ENCODE results near the gene GDF10. TPM values are rescaled to one million over a fixed set of nuclear protein-coding genes. Genes with fewer than 3 reads are reported as not detected.

Gene GDF10
- total and polyA plus RNA-seq, 2 of the 8 experiments (the other 6 are each of a cell fraction or from before 2014, with no cell fraction given), result 0.19 to 0.32 TPM

DNA sequence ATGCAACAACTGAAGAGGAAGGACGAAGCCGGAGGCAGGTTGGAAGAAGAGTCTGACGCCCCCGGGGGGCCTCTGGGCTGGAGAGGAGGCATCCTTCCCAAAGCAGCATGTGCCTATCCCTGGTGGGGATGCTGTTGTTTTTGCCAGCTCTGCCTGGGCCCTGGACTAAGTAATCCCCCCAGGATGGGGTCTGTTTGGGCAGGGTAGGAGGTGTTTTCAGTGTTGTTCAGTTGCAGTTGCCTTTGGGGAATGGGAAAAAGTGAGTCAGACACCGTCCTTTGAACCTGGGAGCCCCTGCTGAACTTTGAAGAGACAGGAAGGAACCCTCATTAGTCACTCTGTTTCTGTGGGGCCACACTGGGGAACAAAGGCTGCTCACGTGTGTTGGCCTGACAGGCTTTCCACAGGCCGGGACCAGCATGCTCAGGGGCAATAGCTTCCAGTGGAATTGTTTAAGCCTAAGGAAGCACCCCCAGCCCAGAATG lies 35.2 kb upstream of the GDF10 start (continued):
- TF ChIP-seq, protein P1, sequence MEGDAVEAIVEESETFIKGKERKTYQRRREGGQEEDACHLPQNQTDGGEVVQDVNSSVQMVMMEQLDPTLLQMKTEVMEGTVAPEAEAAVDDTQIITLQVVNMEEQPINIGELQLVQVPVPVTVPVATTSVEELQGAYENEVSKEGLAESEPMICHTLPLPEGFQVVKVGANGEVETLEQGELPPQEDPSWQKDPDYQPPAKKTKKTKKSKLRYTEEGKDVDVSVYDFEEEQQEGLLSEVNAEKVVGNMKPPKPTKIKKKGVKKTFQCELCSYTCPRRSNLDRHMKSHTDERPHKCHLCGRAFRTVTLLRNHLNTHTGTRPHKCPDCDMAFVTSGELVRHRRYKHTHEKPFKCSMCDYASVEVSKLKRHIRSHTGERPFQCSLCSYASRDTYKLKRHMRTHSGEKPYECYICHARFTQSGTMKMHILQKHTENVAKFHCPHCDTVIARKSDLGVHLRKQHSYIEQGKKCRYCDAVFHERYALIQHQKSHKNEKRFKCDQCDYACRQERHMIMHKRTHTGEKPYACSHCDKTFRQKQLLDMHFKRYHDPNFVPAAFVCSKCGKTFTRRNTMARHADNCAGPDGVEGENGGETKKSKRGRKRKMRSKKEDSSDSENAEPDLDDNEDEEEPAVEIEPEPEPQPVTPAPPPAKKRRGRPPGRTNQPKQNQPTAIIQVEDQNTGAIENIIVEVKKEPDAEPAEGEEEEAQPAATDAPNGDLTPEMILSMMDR (IDR thresholded peaks at IDR 0.05; ENCODE audit: control extremely low read depth in 1 of 3, insufficient read depth in 1 of 3, low read depth in 1 of 3, low read length in 3 of 3), result no peak
- TF ChIP-seq SUZ12 (IDR thresholded peaks at IDR 0.05; ENCODE audit: low read length), result no peak
